PC-9 (cell line): ENCODE results near the gene PKD1L1. TPM values are rescaled to one million over a fixed set of nuclear protein-coding genes. Genes with fewer than 3 reads are reported as not detected.
A peak's percentile ranks its signal among the peaks of the same experiment; 100 is the strongest.

Experiments
- BruUV-seq: library from RNA; stranded (reverse); fragments of 400-500 nt; replicated peaks from 2 replicates; lab custom pipeline; 2021; lab: Mats Ljungman, UMichigan
- CTCF ChIA-PET: fragments of 300-600 bp; sonication (Branson Sonifier 250); formaldehyde crosslinking; loops from one replicate; lab custom pipeline; 2022; ENCODE audit warnings: antibody characterized with exemption; lab: Charles Lee
- POLR2A ChIA-PET: fragments of 300-600 bp; sonication (Branson Sonifier 250); formaldehyde crosslinking; loops from one replicate; lab custom pipeline; 2022; ENCODE audit warnings: antibody characterized with exemption; ENCODE audit not compliant: unreplicated experiment; lab: Charles Lee
- DNase-seq, 2 experiments: peaks; one replicate each; pipeline versions ENCODE4 v3.0.0 to v3.0.0-alpha.2; 2015 to 2022; ENCODE audit warnings: mixed read lengths in 1 of 2
- H2AFZ ChIP-seq: fragments of 200-600 bp; sonication (generic); 2 replicates; pipeline ENCODE4 v1.8.1; 2017; ENCODE audit warnings: antibody characterized with exemption
- H3F3A ChIP-seq: fragments of 200-600 bp; sonication (generic); 2 replicates; pipeline ENCODE4 v1.8.1; 2017; ENCODE audit warnings: antibody characterized with exemption, mild to moderate bottlenecking, low read depth; ENCODE audit not compliant: insufficient read depth
- H3K27ac ChIP-seq: fragments of 200-600 bp; sonication (generic); 2 replicates; pipeline ENCODE4 v1.6.1; 2016; ENCODE audit warnings: mixed run types
- H3K27me3 ChIP-seq: fragments of 200-600 bp; sonication (generic); 2 replicates; pipeline ENCODE4 v1.6.1; 2016; ENCODE audit warnings: low read depth, mixed run types; ENCODE audit not compliant: insufficient read depth
- H3K36me3 ChIP-seq: fragments of 200-600 bp; sonication (generic); 2 replicates; pipeline ENCODE4 v1.6.1; 2016; ENCODE audit warnings: low read depth, mixed run types
- H3K4me1 ChIP-seq: fragments of 200-600 bp; sonication (generic); replicated peaks from 2 replicates; pipeline ENCODE4 v1.6.1; 2016; ENCODE audit warnings: mixed run types; ENCODE audit not compliant: insufficient read depth
- H3K4me2 ChIP-seq: fragments of 200-600 bp; sonication (generic); 2 replicates; pipeline ENCODE4 v1.6.1; 2017; ENCODE audit warnings: mixed run types
- H3K4me3 ChIP-seq: fragments of 200-600 bp; sonication (generic); 2 replicates; pipeline ENCODE4 v1.6.1; 2016; ENCODE audit warnings: mixed run types
- H3K79me2 ChIP-seq: fragments of 200-600 bp; sonication (generic); 2 replicates; pipeline ENCODE4 v1.6.1; 2017; ENCODE audit warnings: low read depth, mixed run types
- H3K9me2 ChIP-seq: fragments of 200-600 bp; sonication (generic); 2 replicates; pipeline ENCODE4 v1.8.1; 2017; ENCODE audit warnings: mild to moderate bottlenecking; ENCODE audit not compliant: insufficient read depth
- H3K9me3 ChIP-seq: fragments of 200-600 bp; sonication (generic); 2 replicates; pipeline ENCODE4 v1.8.1; 2016; ENCODE audit warnings: low read depth; ENCODE audit not compliant: insufficient read depth
- H4K20me1 ChIP-seq: fragments of 200-600 bp; sonication (generic); 2 replicates; pipeline ENCODE4 v1.8.1; 2017; ENCODE audit not compliant: insufficient read depth
- EZH2 ChIP-seq: fragments of 200-600 bp; sonication (generic); IDR thresholded peaks from 2 replicates; pipeline ENCODE4 v1.8.0; 2017; ENCODE audit warnings: antibody characterized with exemption, low read depth
- intact Hi-C: fragments of 100-400 bp; cut with micrococcal nuclease; formaldehyde crosslinking; loops from one replicate; pipeline ENCODE4 v1.10.0; 2022; ENCODE audit not compliant: unreplicated experiment
- total RNA-seq: library from RNA; stranded (reverse); gene quantifications from 2 replicates; pipeline ENCODE4 v1.2.3, GENCODE V29; 2021
- TF ChIP-seq, protein P1 (sequence below): fragments of 200-600 bp; sonication (generic); conservative IDR thresholded peaks from 2 replicates; pipeline ENCODE4 v1.6.1; 2017; ENCODE audit warnings: mixed run types, antibody characterized with exemption, mild to moderate bottlenecking, moderate library complexity

PKD1L1 gene
- total RNA-seq, 1 experiment from 2014 or later = 0.07 TPM

DNA sequence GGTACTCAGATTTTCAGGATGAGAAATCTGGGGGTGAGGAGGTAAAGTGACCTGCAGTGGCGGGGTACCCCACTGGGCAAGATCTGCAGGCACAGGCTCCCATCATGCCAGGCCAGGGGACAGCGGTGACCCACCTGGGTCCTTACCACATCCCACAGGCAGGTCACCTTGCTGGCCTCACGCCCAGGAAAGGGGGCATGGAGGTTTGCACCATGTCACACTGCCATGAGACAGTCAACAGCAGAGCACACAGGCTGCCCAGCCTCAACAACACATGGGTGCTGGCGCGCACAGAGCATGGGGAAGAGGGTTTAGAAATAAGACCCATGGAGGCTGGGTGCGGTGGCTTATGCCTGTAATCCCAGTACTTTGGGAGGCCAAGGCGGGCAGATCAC lies 914 bp downstream of the PKD1L1 start:
- no TSS peak for BruUV-seq
- ChIA-PET POLR2A (no interaction called here), CTCF (no interaction called here)
- H3K9me2 ChIP-seq = no peaks in the 10 kb centered on the region
- no peak overlapping the region for H3K27ac ChIP-seq
- intact Hi-C loops = loop anchor here (5.0 to 10.0 kb wide), 3 partner anchors 123 to 930 kb away; no protein-coding TSS in a partner anchor
- no peaks in the 10 kb centered on the region for H3K79me2 ChIP-seq
- no peak overlapping the region for H3K4me3 ChIP-seq
- H2AFZ ChIP-seq = no peak overlapping the region
- H3K36me3 ChIP-seq = no peaks in the 10 kb centered on the region
- H3K27me3 ChIP-seq = no peaks in the 10 kb centered on the region
- no peaks in the 10 kb centered on the region for H3K9me3 ChIP-seq
- H3F3A ChIP-seq = peaks cover 20% of the 10 kb centered on the region
- H3K4me2 ChIP-seq = no peak overlapping the region
- peaks cover 27% of the 10 kb centered on the region for H3K4me1 ChIP-seq
- no peak for DNase-seq
- no peaks in the 10 kb centered on the region for H4K20me1 ChIP-seq
- TF ChIP-seq, protein P1, sequence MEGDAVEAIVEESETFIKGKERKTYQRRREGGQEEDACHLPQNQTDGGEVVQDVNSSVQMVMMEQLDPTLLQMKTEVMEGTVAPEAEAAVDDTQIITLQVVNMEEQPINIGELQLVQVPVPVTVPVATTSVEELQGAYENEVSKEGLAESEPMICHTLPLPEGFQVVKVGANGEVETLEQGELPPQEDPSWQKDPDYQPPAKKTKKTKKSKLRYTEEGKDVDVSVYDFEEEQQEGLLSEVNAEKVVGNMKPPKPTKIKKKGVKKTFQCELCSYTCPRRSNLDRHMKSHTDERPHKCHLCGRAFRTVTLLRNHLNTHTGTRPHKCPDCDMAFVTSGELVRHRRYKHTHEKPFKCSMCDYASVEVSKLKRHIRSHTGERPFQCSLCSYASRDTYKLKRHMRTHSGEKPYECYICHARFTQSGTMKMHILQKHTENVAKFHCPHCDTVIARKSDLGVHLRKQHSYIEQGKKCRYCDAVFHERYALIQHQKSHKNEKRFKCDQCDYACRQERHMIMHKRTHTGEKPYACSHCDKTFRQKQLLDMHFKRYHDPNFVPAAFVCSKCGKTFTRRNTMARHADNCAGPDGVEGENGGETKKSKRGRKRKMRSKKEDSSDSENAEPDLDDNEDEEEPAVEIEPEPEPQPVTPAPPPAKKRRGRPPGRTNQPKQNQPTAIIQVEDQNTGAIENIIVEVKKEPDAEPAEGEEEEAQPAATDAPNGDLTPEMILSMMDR = no peak
- no peak for TF ChIP-seq EZH2

DNA sequence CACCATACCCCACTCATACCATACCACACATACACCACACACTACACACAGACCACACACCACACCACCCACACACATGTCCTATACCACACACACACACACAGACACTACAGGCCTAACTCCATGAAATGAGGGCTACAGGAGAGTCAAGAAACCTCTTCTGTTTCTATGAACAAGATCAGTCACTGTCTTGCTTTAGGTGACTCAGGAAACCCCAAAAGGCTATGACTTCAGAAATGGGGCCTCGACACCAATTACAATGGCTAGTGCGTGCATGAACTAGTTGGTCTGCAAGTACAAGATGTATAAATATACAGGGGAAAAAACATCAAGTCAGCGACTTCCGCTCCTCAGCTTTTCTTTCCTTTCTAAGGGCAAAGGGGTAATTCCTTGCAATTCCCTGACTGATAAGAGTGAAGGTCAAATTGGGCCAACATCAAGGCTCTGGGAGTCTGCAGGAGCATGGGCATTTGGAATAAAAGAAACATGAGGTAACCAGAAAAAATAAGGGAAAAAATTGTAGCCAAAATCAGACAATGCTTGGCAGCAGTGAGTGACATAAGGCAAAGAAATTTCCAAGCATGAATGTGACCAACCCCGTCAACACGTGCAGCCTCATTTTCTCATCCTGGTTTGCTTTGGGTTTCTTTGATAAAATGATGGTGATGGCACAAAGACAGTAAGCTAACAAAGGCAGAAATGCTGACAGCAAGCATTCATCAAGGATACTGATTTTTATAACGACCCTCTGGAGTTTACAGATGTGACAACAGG lies 1.5 kb downstream of the PKD1L1 start:
- no peaks in the 10 kb centered on the region for H3K9me3 ChIP-seq
- H3K36me3 ChIP-seq = no peaks in the 10 kb centered on the region
- POLR2A ChIA-PET = no interaction called here
- H3K4me3 ChIP-seq = no peak overlapping the region
- intact Hi-C loops = loop anchor here (5.0 to 10.0 kb wide), 3 partner anchors 122 to 931 kb away; no protein-coding TSS in a partner anchor
- no peaks in the 10 kb centered on the region for H3K79me2 ChIP-seq
- H3K4me2 ChIP-seq = no peak overlapping the region
- no peak overlapping the region for H3K27ac ChIP-seq
- no peak for TF ChIP-seq EZH2
- TF ChIP-seq, protein P1 = no peak
- no peak overlapping the region for H2AFZ ChIP-seq
- peaks cover 29% of the 10 kb centered on the region for H3K4me1 ChIP-seq
- no peaks in the 10 kb centered on the region for H3K27me3 ChIP-seq
- H4K20me1 ChIP-seq = no peaks in the 10 kb centered on the region
- no peaks in the 10 kb centered on the region for H3K9me2 ChIP-seq
- no TSS peak for BruUV-seq
- no peak for DNase-seq
- H3F3A ChIP-seq = peaks cover 19% of the 10 kb centered on the region
- CTCF ChIA-PET = no interaction called here

DNA sequence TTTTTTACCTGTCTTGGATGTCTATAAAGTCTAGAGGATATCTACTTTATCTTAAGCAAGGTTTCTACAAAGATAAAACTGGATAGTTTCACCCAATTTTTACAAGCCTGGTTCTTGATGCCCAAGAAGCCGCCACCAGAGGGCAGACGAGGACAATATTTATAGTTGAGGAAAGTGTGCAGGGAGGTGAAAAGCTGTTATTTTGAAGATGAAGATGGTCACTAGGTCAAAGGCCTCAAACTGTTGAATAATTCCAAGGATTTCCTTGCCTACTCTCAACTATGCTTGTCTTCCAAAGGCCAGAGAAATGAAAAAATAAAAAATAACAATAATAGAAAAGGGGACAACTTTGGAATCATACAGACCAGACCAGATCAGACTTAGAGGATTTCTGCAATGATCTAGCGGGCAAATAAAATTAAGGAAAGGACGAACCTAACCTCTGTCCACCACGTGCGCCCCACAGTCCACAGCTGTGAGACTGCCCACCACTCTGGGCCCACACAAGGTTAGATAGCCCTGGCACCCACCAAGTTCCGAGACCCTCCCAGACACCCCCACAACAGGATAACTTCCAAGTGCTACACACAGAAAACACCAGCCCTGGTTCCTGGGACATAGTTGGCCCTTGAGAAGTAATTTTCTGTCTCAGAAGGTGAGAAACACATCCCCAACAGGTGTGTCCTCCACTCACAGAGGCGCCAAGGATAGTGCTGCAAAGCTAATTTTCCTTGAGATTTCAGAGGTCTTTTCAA lies 2.8 kb downstream of the PKD1L1 start:
- Histone ChIP-seq H3K27ac (no peak overlapping the region), H3K4me2 (no peak overlapping the region), H3K36me3 (no peaks in the 10 kb centered on the region), H2AFZ (no peak overlapping the region), H3F3A (peaks cover 13% of the 10 kb centered on the region; the same call in 1 of the 2 replicates), H3K4me1 (peaks cover 29% of the 10 kb centered on the region), H3K4me3 (no peak overlapping the region), H3K27me3 (no peaks in the 10 kb centered on the region), H3K79me2 (no peaks in the 10 kb centered on the region), H4K20me1 (no peaks in the 10 kb centered on the region), H3K9me2 (no peaks in the 10 kb centered on the region), H3K9me3 (no peaks in the 10 kb centered on the region)
- DNase-seq = peak; percentile 58 to 66
- CTCF ChIA-PET = interaction anchor here (0.5 to 2.1 kb wide), 8 partner anchors 16 to 692 kb away, joined by 3 to 15 read pairs (median 4); no protein-coding TSS in a partner anchor
- TF ChIP-seq, protein P1 = peak; percentile 99
- no peak for TF ChIP-seq EZH2
- POLR2A ChIA-PET = interaction anchor here (0.7 kb wide), 1 partner anchor 193 kb away, joined by 3 read pairs; no protein-coding TSS in a partner anchor
- intact Hi-C loops = loop anchor here (1.0 to 10.0 kb wide), 5 partner anchors 121 to 932 kb away; no protein-coding TSS in a partner anchor
- no TSS peak for BruUV-seq
